HepG2 (cell line): Measurements from ENCODE around the gene ADAMTSL4. TPM values are rescaled to one million over a fixed set of nuclear protein-coding genes. Genes with fewer than 3 reads are reported as not detected.
A peak's percentile ranks its signal among the peaks of the same experiment; 100 is the strongest.

Source experiments
- CCAR2 ChIP-seq: fragments of 200-400 bp; formaldehyde crosslinking; optimal IDR thresholded peaks from 2 replicates; pipeline ENCODE3; 2018; ENCODE audit warnings: low read depth, mild to moderate bottlenecking, low read length, moderate library complexity
- CEBPG ChIP-seq: IDR thresholded peaks from 2 replicates; pipeline ENCODE4 v1.6.1; 2016
- DNMT3B ChIP-seq: conservative IDR thresholded peaks from 2 replicates; pipeline ENCODE4 v1.6.1; 2016; ENCODE audit warnings: missing biosample characterization, control low read depth
- HNRNPL ChIP-seq: fragments of 200-400 bp; formaldehyde crosslinking; IDR thresholded peaks from 2 replicates; pipeline ENCODE4 v1.6.1; 2017; ENCODE audit warnings: mild to moderate bottlenecking, low read depth, low read length
- IRF1 ChIP-seq: sonication (generic); formaldehyde crosslinking; IDR thresholded peaks from 2 replicates; pipeline ENCODE4 v1.4.0; 2020; ENCODE audit warnings: low read depth, mild to moderate bottlenecking, missing genetic modification reagents
- MTF2 ChIP-seq: sonication (generic); formaldehyde crosslinking; IDR thresholded peaks from 2 replicates; pipeline ENCODE4 v1.5.0; 2020; ENCODE audit warnings: missing genetic modification reagents, borderline replicate concordance
- NAIF1 ChIP-seq: sonication (generic); formaldehyde crosslinking; IDR thresholded peaks from 2 replicates; pipeline ENCODE4 v1.5.0; 2020; ENCODE audit warnings: mild to moderate bottlenecking, missing genetic modification reagents, borderline replicate concordance
- NCOA2 ChIP-seq: sonication (generic); formaldehyde crosslinking; IDR thresholded peaks from 2 replicates; pipeline ENCODE4 v1.8.0; 2022; ENCODE audit warnings: inconsistent platforms
- NR2C2 ChIP-seq: sonication (generic); formaldehyde crosslinking; IDR thresholded peaks from 2 replicates; pipeline ENCODE4 v1.4.0; 2020; ENCODE audit warnings: missing genetic modification reagents, mild to moderate bottlenecking, moderate library complexity, borderline replicate concordance
- NR2F1 ChIP-seq, 2 experiments: fragments of 450-650 bp in 1 of 2; formaldehyde crosslinking in 1 of 2; IDR thresholded peaks; 2 replicates each; pipeline versions ENCODE4 v1.5.0 to v1.6.1; 2016 to 2020; ENCODE audit warnings: mild to moderate bottlenecking in 1 of 2, missing compliant biosample characterization in 1 of 2, missing genetic modification reagents in 1 of 2, moderate library complexity in 1 of 2
- PAF1 ChIP-seq: IDR thresholded peaks from 2 replicates; pipeline ENCODE4 v1.6.1; 2016; ENCODE audit warnings: missing genetic modification reagents, missing compliant biosample characterization
- RBFOX2 ChIP-seq: fragments of 200-400 bp; formaldehyde crosslinking; IDR thresholded peaks from 2 replicates; pipeline ENCODE4 v1.6.1; 2017; ENCODE audit warnings: low read depth, mild to moderate bottlenecking, low read length
- ZNF234 ChIP-seq: sonication (generic); formaldehyde crosslinking; conservative IDR thresholded peaks from 2 replicates; pipeline ENCODE4 v1.5.1; 2020; ENCODE audit warnings: mild to moderate bottlenecking, missing genetic modification reagents
- ZNF460 ChIP-seq: sonication (generic); formaldehyde crosslinking; IDR thresholded peaks from 2 replicates; pipeline ENCODE4 v1.5.1; 2020; ENCODE audit warnings: missing genetic modification reagents, mild to moderate bottlenecking, borderline replicate concordance
- ZNF616 ChIP-seq: sonication (generic); formaldehyde crosslinking; IDR thresholded peaks from 2 replicates; pipeline ENCODE4 v1.5.0; 2020; ENCODE audit warnings: low read depth, mild to moderate bottlenecking, missing genetic modification reagents
- ZNF710 ChIP-seq: sonication (generic); formaldehyde crosslinking; IDR thresholded peaks from 2 replicates; pipeline ENCODE4 v1.5.0; 2020; ENCODE audit warnings: mild to moderate bottlenecking, missing genetic modification reagents, borderline replicate concordance
- ZNF816 ChIP-seq: sonication (generic); formaldehyde crosslinking; IDR thresholded peaks from 2 replicates; pipeline ENCODE4 v1.8.0; 2022; ENCODE audit warnings: missing genetic modification reagents, mild to moderate bottlenecking, borderline replicate concordance
- ZZZ3 ChIP-seq: sonication (generic); formaldehyde crosslinking; IDR thresholded peaks from 2 replicates; pipeline ENCODE4 v1.4.0; 2020; ENCODE audit warnings: missing genetic modification reagents, mild to moderate bottlenecking, borderline replicate concordance
- polyA plus RNA-seq, 8 experiments: library from polyadenylated mRNA; depleted of rRNA in 3 of 8; stranded (reverse) in 7 of 8; unstranded in 1 of 8; fragments of >200 nt; fragmentation: Illumina TruSeq in 4 of 8; extraction: Trizol in 4 of 8; gene quantifications; 2 replicates each; pipeline versions ENCODE4 v1.2.1 to v1.2.3, GENCODE V29; 2011 to 2016; ENCODE audit warnings: low read depth in 4 of 8, missing spikeins in 1 of 8, mixed read lengths in 1 of 8; ENCODE audit not compliant: insufficient read depth in 1 of 8
- total RNA-seq, 5 experiments: library from RNA; depleted of rRNA; stranded (reverse); fragments of >200 nt; fragmentation: Illumina TruSeq; extraction: Trizol; gene quantifications; 2 replicates each; pipeline ENCODE4 v1.2.3, GENCODE V29; 2016; ENCODE audit warnings: low read depth in 1 of 5
- TF ChIP-seq, protein P1 (sequence below): sonication (generic); formaldehyde crosslinking; IDR thresholded peaks from 2 replicates; pipeline ENCODE4 v1.5.0; 2020; ENCODE audit warnings: mild to moderate bottlenecking, missing genetic modification reagents
- TF ChIP-seq, protein P2 (sequence below): sonication (generic); formaldehyde crosslinking; IDR thresholded peaks from 2 replicates; pipeline ENCODE4 v1.4.0; 2020; ENCODE audit warnings: missing genetic modification reagents, mild to moderate bottlenecking, borderline replicate concordance
- TF ChIP-seq, protein P3 (sequence below): sonication (generic); formaldehyde crosslinking; IDR thresholded peaks from 2 replicates; pipeline ENCODE4 v1.4.0; 2020; ENCODE audit warnings: mild to moderate bottlenecking, missing genetic modification reagents

ADAMTSL4 gene
- total and polyA plus RNA-seq, 2 of the 13 experiments (the other 11 are each of a cell fraction or from before 2014, with no cell fraction given), result 3.9 to 16.4 TPM

GRCh38 chr1:150515328-150516049 lies 33.7 kb upstream of the ADAMTSL4 start, which contains the start of gene FALEC (continued):
- TF ChIP-seq CCAR2 (no peak), PAF1 (CRISPR knock-in tag) (no peak), CEBPG (no peak), ZNF710 (CRISPR knock-in tag) (peak; percentile 43), NCOA2 (no peak; the same call in none of the 2 replicates), ZNF234 (CRISPR knock-in tag) (no peak), NAIF1 (CRISPR knock-in tag) (peak; percentile 27; the same call in 1 of the 2 replicates), IRF1 (no peak; the same call in 1 of the 2 replicates), ZNF816 (CRISPR knock-in tag) (0 out of 2 replicates have a peak, but pooled peaks have one; percentile 54), ZZZ3 (CRISPR knock-in tag) (no peak), ZNF616 (CRISPR knock-in tag) (0 out of 2 replicates have a peak, but pooled peaks have one; percentile 24), ZNF460 (CRISPR knock-in tag) (no peak; the same call in 1 of the 2 replicates), MTF2 (CRISPR knock-in tag) (no peak), RBFOX2 (peak; percentile 82), NR2F1 (CRISPR knock-in tag; IDR thresholded peaks at IDR 0.05) (no peak), HNRNPL (no peak), DNMT3B (CRISPR knock-in tag) (no peak), NR2C2 (peak; percentile 18; the same call in 1 of the 2 replicates)
- TF ChIP-seq, protein P1, sequence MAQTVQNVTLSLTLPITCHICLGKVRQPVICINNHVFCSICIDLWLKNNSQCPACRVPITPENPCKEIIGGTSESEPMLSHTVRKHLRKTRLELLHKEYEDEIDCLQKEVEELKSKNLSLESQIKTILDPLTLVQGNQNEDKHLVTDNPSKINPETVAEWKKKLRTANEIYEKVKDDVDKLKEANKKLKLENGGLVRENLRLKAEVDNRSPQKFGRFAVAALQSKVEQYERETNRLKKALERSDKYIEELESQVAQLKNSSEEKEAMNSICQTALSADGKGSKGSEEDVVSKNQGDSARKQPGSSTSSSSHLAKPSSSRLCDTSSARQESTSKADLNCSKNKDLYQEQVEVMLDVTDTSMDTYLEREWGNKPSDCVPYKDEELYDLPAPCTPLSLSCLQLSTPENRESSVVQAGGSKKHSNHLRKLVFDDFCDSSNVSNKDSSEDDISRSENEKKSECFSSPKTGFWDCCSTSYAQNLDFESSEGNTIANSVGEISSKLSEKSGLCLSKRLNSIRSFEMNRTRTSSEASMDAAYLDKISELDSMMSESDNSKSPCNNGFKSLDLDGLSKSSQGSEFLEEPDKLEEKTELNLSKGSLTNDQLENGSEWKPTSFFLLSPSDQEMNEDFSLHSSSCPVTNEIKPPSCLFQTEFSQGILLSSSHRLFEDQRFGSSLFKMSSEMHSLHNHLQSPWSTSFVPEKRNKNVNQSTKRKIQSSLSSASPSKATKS (CRISPR knock-in tag), result no peak
- TF ChIP-seq, protein P2, sequence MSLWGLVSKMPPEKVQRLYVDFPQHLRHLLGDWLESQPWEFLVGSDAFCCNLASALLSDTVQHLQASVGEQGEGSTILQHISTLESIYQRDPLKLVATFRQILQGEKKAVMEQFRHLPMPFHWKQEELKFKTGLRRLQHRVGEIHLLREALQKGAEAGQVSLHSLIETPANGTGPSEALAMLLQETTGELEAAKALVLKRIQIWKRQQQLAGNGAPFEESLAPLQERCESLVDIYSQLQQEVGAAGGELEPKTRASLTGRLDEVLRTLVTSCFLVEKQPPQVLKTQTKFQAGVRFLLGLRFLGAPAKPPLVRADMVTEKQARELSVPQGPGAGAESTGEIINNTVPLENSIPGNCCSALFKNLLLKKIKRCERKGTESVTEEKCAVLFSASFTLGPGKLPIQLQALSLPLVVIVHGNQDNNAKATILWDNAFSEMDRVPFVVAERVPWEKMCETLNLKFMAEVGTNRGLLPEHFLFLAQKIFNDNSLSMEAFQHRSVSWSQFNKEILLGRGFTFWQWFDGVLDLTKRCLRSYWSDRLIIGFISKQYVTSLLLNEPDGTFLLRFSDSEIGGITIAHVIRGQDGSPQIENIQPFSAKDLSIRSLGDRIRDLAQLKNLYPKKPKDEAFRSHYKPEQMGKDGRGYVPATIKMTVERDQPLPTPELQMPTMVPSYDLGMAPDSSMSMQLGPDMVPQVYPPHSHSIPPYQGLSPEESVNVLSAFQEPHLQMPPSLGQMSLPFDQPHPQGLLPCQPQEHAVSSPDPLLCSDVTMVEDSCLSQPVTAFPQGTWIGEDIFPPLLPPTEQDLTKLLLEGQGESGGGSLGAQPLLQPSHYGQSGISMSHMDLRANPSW (CRISPR knock-in tag), result no peak
- TF ChIP-seq, protein P3, sequence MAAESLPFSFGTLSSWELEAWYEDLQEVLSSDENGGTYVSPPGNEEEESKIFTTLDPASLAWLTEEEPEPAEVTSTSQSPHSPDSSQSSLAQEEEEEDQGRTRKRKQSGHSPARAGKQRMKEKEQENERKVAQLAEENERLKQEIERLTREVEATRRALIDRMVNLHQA (CRISPR knock-in tag), result no peak
